ENCODE results near the gene ZNF521.

Gene ZNF521

DNA sequence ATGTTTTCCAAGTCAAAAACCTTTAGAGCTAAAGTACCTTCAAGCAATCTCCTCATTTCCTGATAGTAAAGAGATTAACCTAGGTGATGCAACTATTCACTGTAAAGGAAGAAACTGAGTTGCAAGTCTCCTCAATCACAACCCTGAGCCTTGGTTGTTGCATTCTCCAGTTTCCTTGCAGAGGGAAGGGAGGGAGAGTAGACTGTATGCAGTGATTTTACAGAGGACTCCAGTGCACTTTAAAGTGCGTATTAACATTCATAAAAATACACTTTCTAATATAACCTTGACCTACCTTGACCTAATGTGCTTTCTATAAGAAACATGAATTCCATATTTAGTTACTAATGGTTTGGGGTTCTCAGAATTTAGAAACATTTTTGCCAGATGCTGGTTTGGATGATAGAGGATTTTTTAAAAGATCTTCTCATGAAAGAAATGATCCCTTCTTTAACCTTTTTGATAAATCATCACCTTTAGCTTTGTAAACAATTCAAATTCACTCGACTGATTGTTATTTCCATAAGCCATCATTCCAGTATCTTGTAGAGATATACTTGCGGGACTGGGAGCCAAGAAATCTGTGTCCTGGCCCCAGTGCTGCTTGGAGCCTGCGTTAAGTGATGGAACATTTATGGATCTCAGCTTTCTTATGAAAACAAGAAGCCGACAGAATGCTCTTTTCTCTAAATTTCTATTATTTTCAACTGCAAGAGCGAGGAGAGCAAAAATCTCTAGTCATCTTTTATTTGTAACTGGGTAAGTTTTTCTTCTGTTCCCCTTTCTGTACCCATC, 228.3 kb downstream of the ZNF521 start:
- no peak for DNase-seq (ENCODE audit: low spot score)

GRCh38 chr18:25121442-25121841, 230.5 kb downstream of the ZNF521 start:
- no peak for DNase-seq (ENCODE audit: low spot score)

DNA sequence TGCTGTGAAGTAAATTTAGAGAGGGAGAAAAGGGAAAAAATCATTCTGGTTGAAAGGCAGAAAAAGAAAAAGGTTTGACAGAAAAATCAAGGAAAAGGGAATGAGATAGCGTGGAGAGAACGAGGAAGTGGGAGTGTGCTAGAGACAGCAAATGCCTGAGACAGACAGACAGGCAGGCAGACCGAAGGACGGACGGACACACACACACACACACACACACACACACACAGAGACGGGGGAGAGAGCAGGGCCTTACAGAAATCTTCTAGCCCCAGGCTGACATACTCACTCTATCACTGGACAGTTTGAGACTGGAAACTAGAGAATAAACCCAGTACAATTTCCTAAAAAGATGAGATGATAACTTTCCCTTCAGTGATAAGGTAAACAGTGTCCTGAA, 238.4 kb downstream of the ZNF521 start:
- DNase-seq (ENCODE audit: low spot score): no peak

DNA sequence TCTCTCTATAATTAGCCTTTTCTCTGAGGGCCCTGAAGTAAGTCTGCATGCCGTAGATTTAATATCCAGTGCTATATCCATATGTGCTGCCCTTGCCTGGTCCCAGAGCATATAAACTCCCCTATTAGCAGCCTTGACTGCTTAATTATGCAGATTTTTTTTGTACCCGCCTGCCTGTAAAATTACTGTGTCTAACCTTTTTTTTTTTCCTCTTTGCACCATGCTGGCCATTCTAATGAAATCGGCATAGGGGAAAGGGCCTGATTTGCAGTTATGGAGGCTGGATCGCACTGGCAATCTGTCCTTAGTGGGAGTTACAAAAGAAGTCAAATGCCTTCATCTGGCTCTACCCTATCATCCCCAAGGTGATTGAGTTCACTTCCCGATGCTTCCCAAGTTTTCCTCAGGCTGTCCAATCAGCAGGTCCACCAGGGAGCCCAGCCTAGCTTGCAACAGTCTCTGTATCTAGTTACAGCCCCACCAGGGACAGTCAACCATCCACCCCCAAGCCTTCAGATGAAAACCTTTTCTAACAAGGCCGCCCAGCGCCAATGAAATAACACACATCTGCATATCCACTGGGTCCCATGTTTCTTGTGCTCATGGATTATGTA, 239.0 kb downstream of the ZNF521 start:
- DNase-seq (ENCODE audit: low spot score): no peak

DNA sequence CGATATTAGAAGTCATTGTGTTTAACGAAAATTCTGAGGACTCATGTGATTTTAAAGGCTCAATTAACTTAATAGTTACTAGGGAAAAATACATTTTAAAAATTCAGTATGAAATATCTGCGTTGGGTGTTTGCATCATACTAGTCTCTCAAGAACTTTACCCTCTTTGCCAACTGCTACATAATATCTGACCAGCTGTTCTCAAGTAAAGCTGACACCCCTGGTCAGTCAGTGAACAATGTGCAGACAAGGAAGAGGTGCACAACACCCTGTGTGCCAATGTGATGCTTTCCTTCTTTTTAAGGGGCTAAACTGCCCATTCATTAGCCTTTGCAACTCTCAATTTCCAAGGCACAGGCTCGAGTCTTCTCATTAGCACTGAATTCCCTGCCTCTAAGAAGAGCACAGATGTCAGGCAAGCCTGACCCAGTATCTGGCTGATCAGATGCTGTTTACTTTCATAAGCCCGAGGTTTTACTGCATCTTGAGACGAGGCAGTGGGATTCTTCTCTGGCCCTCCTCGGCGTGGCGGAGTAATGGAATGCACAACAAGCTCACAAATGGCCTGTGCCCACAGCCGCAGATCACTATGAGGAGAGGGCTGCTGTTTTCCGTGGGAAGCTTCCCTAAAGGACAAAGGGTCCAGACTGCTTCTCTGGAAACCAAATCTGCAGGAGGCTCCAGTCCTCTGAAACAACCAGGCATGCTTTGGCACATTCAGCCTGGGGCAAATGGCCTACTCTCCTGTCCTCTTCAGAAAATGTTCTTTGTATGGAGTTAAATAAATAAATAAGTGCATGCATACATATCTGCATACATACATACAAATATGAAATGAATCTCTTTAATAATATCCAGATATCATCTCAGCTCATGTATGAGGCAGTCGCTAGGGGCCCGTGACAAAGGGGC, 240.3 kb downstream of the ZNF521 start:
- DNase-seq (ENCODE audit: low spot score): no peak

GRCh38 chr18:25109484-25109883, 242.5 kb downstream of the ZNF521 start:
- no peak for DNase-seq (ENCODE audit: low spot score)

- no peak for DNase-seq (ENCODE audit: low spot score)
These were observed 248.4 kb downstream of the ZNF521 start for GRCh38 chr18:25103468-25104155.

DNA sequence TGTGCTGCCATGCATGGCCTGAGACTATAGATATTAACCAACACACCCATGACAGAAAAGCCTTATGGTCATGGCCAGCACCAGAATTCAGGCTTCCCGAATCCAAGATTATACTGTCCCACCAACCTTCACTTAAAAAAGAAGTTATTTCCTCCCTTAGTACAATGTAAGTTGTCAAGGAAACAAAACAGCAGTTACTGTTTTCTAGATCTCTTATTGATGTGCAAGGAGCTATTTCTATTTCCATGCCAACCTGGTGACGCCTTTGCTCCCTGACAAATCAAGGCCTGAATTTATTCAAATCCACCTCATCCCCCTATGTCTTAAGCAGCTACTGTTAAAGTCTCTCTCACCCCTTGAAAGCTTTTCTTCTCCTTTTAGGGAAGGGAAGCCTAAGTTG, 249.3 kb downstream of the ZNF521 start:
- DNase-seq (ENCODE audit: low spot score): no peak

- no peak for DNase-seq (ENCODE audit: low spot score)
These were observed 251.5 kb downstream of the ZNF521 start for GRCh38 chr18:25100418-25100817.

DNA sequence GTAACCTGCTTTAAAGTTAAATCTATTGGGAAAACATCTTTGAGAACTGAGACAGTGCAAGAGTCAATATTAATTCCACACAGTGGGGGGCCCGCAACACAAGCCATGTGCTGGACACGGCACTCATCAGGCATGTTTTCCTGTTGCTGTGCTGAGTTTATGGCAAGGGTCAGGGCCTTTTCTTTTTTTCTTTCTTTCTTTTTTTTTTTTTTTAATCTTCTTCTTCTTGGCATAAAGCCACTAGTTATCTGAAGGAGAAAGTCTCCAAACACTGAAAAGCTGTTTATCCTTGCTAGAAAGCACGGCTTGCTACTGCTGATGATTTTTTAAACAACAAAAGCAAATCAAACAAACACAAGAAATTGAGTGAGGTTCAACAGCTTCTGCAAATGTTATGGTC, 252.1 kb downstream of the ZNF521 start:
- peak; percentile 29 for DNase-seq (ENCODE audit: low spot score)

- DNase-seq (ENCODE audit: low spot score): no peak
These were observed 254.4 kb downstream of the ZNF521 start for GRCh38 chr18:25097569-25098056.

DNA sequence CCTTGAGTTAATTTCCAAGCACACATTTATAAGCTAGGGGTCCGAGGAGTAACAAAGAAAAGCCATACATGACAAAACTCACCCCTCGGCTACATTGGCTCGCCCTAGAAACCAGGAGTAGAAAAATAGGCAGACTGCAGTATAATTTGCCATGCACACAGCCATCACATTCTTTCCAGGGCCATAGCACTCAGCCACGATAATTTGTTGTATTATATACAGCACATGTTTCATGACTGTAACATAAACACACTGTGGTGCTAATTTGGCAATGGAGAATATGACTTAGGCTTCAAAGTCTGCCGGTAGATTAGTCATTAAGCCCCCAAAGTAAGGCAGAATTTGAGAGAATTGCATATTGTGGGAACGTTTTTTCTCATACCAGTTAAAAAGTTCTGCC, 254.9 kb downstream of the ZNF521 start:
- no peak for DNase-seq (ENCODE audit: low spot score)

DNA sequence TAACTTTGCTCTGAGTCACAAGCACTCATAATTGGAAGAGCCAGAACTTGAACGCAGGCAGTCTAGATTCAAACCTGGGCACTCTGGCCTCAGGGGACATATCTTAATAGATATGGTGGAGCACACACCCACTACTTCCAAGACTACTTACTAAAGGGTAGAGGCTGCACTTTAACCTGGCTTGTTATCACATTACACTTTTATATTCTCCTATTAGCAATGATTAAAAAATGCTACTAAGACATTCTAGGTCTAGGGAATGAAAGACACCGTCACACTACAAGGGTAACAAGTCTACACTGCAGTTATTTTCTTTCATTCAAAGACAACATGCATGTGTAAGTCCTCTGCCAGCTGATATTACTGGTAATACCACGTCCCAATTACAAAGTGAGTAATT, 258.8 kb downstream of the ZNF521 start:
- DNase-seq (ENCODE audit: low spot score): no peak

DNA sequence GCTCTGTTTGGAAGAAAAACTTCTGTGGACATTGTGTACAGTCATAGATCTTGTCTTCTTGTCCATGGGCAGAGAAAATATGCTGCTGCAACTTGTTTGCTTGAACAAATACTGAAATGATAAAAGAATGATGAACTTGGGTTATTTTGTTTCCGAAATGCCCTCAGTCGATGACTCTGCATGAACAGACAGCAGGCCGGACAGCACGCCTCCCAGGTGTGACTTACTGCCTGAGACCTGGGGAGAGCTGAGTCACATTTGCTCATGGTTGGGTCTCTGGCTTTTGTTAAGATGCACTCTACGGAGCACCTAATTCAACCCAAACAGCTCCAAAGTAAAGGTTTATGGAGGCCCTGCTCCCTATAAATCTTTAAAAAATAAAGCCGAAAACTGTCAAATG, 262.5 kb downstream of the ZNF521 start:
- DNase-seq (ENCODE audit: low spot score): no peak

GRCh38 chr18:25086876-25087275, 265.1 kb downstream of the ZNF521 start:
- DNase-seq (ENCODE audit: low spot score): no peak

DNA sequence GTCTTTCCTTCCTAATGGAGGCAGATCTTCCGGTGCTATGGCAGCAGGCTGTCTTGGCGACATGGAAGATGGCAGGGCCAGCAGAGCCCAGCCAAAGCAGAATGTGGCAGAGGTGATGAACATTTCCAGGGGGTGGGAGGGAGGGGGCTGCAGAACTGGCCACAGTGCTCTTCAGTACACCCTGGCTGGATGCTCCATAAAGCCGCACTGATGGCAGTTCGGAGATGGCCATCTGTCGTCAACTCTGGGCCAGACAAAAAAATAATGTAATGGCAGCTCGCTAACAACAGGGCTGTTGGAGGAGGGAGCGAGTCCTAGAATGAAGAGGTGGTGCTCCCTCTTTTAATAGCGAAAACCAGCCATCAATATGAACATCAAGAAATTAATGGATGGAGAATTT, 271.0 kb downstream of the ZNF521 start:
- DNase-seq (ENCODE audit: low spot score): no peak

- no peak for DNase-seq (ENCODE audit: low spot score)
These were observed 271.8 kb downstream of the ZNF521 start for GRCh38 chr18:25080211-25080610.

- no peak for DNase-seq (ENCODE audit: low spot score)
These were observed 273.8 kb downstream of the ZNF521 start for GRCh38 chr18:25077944-25078723.

DNA sequence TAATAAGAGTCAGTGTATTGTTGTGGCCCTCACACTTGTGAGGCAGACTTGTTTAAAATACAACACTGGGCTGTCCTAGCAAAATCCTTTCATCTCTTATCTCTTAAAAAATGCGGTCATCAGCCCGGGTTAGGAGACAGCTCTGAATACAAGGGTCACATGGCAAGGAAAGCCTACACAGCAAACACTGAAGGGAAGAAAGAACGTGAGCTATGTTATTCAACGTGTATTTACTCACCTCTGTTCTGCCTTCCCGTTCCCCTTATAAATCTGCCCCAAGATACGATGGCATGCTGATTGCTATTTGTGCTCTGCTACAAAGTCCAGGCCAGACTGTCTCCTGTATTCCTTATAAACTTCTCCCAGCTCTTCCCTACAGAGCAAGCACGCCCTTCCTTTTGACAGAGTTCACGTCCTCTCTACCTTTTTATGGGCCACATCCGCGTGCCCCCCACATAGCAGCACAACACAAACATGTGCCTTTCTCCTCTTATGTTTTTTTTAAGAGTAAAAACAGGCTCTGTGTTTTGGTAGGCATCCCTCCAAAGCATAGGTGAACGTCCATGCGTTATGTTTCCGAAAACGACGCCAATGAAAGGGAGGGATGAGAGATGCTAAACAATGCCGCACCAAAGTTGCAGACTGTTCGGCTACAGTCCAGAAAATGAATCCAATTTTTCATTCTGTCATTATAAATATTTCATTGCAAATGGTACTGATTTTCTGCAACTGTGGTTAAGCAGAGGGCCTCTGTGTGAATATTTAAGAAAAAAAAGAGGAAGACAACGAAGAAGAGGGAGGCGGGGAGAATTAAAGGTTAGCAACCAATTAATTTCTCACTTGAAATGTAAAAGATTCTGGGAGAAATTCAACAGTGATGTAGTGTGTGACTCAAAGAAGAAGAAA, 274.7 kb downstream of the ZNF521 start:
- DNase-seq (ENCODE audit: low spot score): no peak

GRCh38 chr18:25075783-25076182, 276.2 kb downstream of the ZNF521 start:
- DNase-seq (ENCODE audit: low spot score): peak; percentile 61

Data from AG20443 (cell line).